GM23248 (cell line): ENCODE measurements around the gene FAM171A1. TPM values are rescaled to one million over a fixed set of nuclear protein-coding genes. Genes with fewer than 3 reads are reported as not detected.

Experiments used
- DNase-seq: peaks from one replicate; pipeline ENCODE4 v3.0.0-alpha.2; 2015
- H2AFZ ChIP-seq: fragments of 200-600 bp; sonication (generic); 2 replicates; pipeline ENCODE4 v1.6.1; 2016; ENCODE audit warnings: antibody characterized with exemption
- H3F3A ChIP-seq: fragments of 200-600 bp; sonication (generic); 2 replicates; pipeline ENCODE4 v1.6.1; 2016; ENCODE audit warnings: mild to moderate bottlenecking, antibody characterized with exemption, mixed run types; ENCODE audit not compliant: insufficient read depth
- H3K27ac ChIP-seq: fragments of 200-600 bp; sonication (generic); 2 replicates; pipeline ENCODE4 v1.5.1; 2016; ENCODE audit warnings: mild to moderate bottlenecking
- H3K27me3 ChIP-seq: fragments of 200-600 bp; sonication (generic); replicated peaks from 2 replicates; pipeline ENCODE4 v1.6.1; 2016; ENCODE audit warnings: mild to moderate bottlenecking; ENCODE audit not compliant: insufficient read depth
- H3K36me3 ChIP-seq: fragments of 200-600 bp; sonication (generic); 2 replicates; pipeline ENCODE4 v1.6.1; 2016; ENCODE audit warnings: low read depth, mild to moderate bottlenecking
- H3K4me1 ChIP-seq: fragments of 200-600 bp; sonication (generic); 2 replicates; pipeline ENCODE4 v1.6.1; 2016; ENCODE audit warnings: mild to moderate bottlenecking; ENCODE audit not compliant: insufficient read depth
- H3K4me2 ChIP-seq: fragments of 200-600 bp; sonication (generic); one replicate; pipeline ENCODE4 v1.6.1; 2016; ENCODE audit warnings: mild to moderate bottlenecking; ENCODE audit not compliant: unreplicated experiment
- H3K4me3 ChIP-seq: fragments of 200-600 bp; sonication (generic); 2 replicates; pipeline ENCODE4 v1.5.1; 2016; ENCODE audit warnings: mild to moderate bottlenecking
- H3K79me2 ChIP-seq: fragments of 200-600 bp; sonication (generic); 2 replicates; pipeline ENCODE4 v1.6.1; 2016; ENCODE audit warnings: mild to moderate bottlenecking; ENCODE audit not compliant: insufficient read depth
- H3K9ac ChIP-seq: fragments of 200-600 bp; sonication (generic); 2 replicates; pipeline ENCODE4 v1.6.1; 2016; ENCODE audit warnings: mild to moderate bottlenecking
- H3K9me2 ChIP-seq: fragments of 200-600 bp; sonication (generic); 2 replicates; pipeline ENCODE4 v1.6.1; 2016; ENCODE audit warnings: mixed run types, mild to moderate bottlenecking, moderate library complexity; ENCODE audit not compliant: insufficient read depth
- H3K9me3 ChIP-seq: fragments of 200-600 bp; sonication (generic); one replicate; pipeline ENCODE4 v1.6.1; 2017; ENCODE audit warnings: low read depth
- H4K20me1 ChIP-seq: fragments of 200-600 bp; sonication (generic); 2 replicates; pipeline ENCODE4 v1.6.0; 2016; ENCODE audit not compliant: insufficient read depth
- EZH2 ChIP-seq: fragments of 200-600 bp; sonication (generic); IDR thresholded peaks from 2 replicates; pipeline ENCODE4 v1.6.1; 2018; ENCODE audit warnings: antibody characterized with exemption, mild to moderate bottlenecking; ENCODE audit not compliant: insufficient read depth, poor library complexity, severe bottlenecking
- EZH2phosphoT487 ChIP-seq: fragments of 200-600 bp; sonication (generic); IDR thresholded peaks from 2 replicates; pipeline ENCODE4 v1.6.1; 2018; ENCODE audit warnings: antibody characterized with exemption, moderate library complexity, mild to moderate bottlenecking, low read depth; ENCODE audit not compliant: insufficient read depth
- WGBS, 2 experiments: methylation state at CpG; one replicate each; pipeline ENCODE4 v1.1.6; 2015 to 2017; ENCODE audit warnings: low lambda C conversion rate in 2 of 2, low coverage in 1 of 2; ENCODE audit errors: missing lambda C conversion rate in 2 of 2; 5-methylcytosine and 5-hydroxymethylcytosine counted together
- in situ Hi-C: fragments of 300-500 bp; cut with MboI; formaldehyde crosslinking; loops from 2 replicates; pipeline ENCODE4 v1.15.0; 2020
- polyA plus RNA-seq: library from polyadenylated mRNA; unstranded; fragments of >200 nt; fragmentation: Nextera tagmentation; extraction: Ambion mirVana; gene quantifications from 2 replicates; pipeline ENCODE4 v1.2.1, GENCODE V29; 2016
- total RNA-seq: library from RNA; depleted of rRNA; stranded (reverse); fragments of >200 nt; shearing (Covaris generic); gene quantifications from 2 replicates; pipeline ENCODE4 v1.2.3, GENCODE V29; 2014

The FAM171A1 gene
- total and polyA plus RNA-seq, 2 experiments from 2014 or later = 11.2 to 25.2 TPM

- Histone ChIP-seq H3K27me3 (no peaks in the 10 kb centered on the region), H3K79me2 (peaks cover 6% of the 10 kb centered on the region; the same call in 1 of the 2 replicates), H4K20me1 (no peaks in the 10 kb centered on the region), H3K27ac (no peak overlapping the region), H3K9me2 (no peaks in the 10 kb centered on the region), H3K36me3 (no peaks in the 10 kb centered on the region), H2AFZ (no peak overlapping the region), H3F3A (no peaks in the 10 kb centered on the region; the same call in 1 of the 2 replicates), H3K9ac (no peak overlapping the region), H3K9me3 (no peaks in the 10 kb centered on the region), H3K4me1 (peaks cover 18% of the 10 kb centered on the region), H3K4me3 (no peak overlapping the region), H3K4me2 (no peak overlapping the region)
- in situ Hi-C loops = no loop called here
- TF ChIP-seq EZH2 (no peak), EZH2phosphoT487 (no peak)
- 97 to 98% methylated on average over 10 of the region's 10 CpGs for WGBS, 2 experiments
- no peak for DNase-seq
Measured at GRCh38 chr10:15225511-15225910, 145.6 kb downstream of the FAM171A1 start.

GRCh38 chr10:15224948-15225347 lies 146.1 kb downstream of the FAM171A1 start:
- H3K9me2 ChIP-seq = no peaks in the 10 kb centered on the region
- H3K9ac ChIP-seq = no peak overlapping the region
- H4K20me1 ChIP-seq = no peaks in the 10 kb centered on the region
- H3K4me2 ChIP-seq = no peak overlapping the region
- H3K27ac ChIP-seq = no peak overlapping the region
- no peak overlapping the region for H3K4me3 ChIP-seq
- in situ Hi-C loops = no loop called here
- no peak overlapping the region for H2AFZ ChIP-seq
- no peak for DNase-seq
- TF ChIP-seq EZH2phosphoT487 (no peak), EZH2 (no peak)
- no peaks in the 10 kb centered on the region for H3K27me3 ChIP-seq
- peaks cover 6% of the 10 kb centered on the region; the same call in 1 of the 2 replicates for H3K79me2 ChIP-seq
- H3K4me1 ChIP-seq = peaks cover 18% of the 10 kb centered on the region
- 89 to 92% methylated on average over 5 of the region's 5 CpGs for WGBS, 2 experiments
- no peaks in the 10 kb centered on the region; the same call in 1 of the 2 replicates for H3F3A ChIP-seq
- no peaks in the 10 kb centered on the region for H3K36me3 ChIP-seq
- H3K9me3 ChIP-seq = no peaks in the 10 kb centered on the region

- no peaks in the 10 kb centered on the region for H3K9me3 ChIP-seq
- no peaks in the 10 kb centered on the region for H3K9me2 ChIP-seq
- H4K20me1 ChIP-seq = no peaks in the 10 kb centered on the region
- TF ChIP-seq EZH2phosphoT487 (no peak), EZH2 (no peak)
- H3K27ac ChIP-seq = no peak overlapping the region
- H3K36me3 ChIP-seq = no peaks in the 10 kb centered on the region
- H3K4me2 ChIP-seq = no peak overlapping the region
- no peak overlapping the region for H3K4me3 ChIP-seq
- peaks cover 18% of the 10 kb centered on the region for H3K4me1 ChIP-seq
- in situ Hi-C loops = no loop called here
- peak; percentile 71 for DNase-seq
- WGBS, 2 experiments = 52 to 60% methylated on average over 6 of the region's 6 CpGs
- H3F3A ChIP-seq = no peaks in the 10 kb centered on the region; the same call in 1 of the 2 replicates
- peaks cover 6% of the 10 kb centered on the region; the same call in 1 of the 2 replicates for H3K79me2 ChIP-seq
- H3K27me3 ChIP-seq = no peaks in the 10 kb centered on the region
- no peak overlapping the region for H2AFZ ChIP-seq
- H3K9ac ChIP-seq = no peak overlapping the region
Measured at GRCh38 chr10:15223174-15223573, 147.9 kb downstream of the FAM171A1 start.

DNA sequence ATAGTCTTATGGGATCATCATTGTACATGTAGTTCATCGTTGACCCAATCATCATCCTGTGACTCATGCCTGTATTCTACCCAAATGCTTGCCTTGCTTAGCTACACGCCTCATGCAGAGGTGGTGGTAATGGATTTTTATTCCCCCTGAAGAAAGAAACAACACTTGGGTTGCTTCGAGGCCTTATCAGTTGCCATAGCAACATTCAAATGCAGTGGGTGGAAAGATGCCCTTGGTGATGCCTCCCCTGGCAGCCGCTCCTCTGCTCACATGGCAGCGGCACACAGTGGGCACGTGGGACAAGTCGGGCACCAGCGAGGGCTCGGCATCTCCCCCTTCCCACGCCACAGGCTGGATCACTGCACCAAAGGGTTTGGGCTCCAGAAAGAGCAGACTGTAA lies 148.6 kb downstream of the FAM171A1 start:
- Histone ChIP-seq H3F3A (no peaks in the 10 kb centered on the region; the same call in 1 of the 2 replicates), H3K9me3 (no peaks in the 10 kb centered on the region), H3K9me2 (no peaks in the 10 kb centered on the region), H3K27me3 (no peaks in the 10 kb centered on the region), H2AFZ (no peak overlapping the region), H3K79me2 (peaks cover 6% of the 10 kb centered on the region; the same call in 1 of the 2 replicates), H3K4me3 (no peak overlapping the region), H3K36me3 (no peaks in the 10 kb centered on the region), H3K9ac (no peak overlapping the region), H4K20me1 (no peaks in the 10 kb centered on the region), H3K4me2 (no peak overlapping the region), H3K4me1 (peaks cover 12% of the 10 kb centered on the region; the same call in 1 of the 2 replicates), H3K27ac (no peak overlapping the region)
- TF ChIP-seq EZH2phosphoT487 (no peak), EZH2 (no peak)
- 94 to 97% methylated on average over 10 of the region's 10 CpGs for WGBS, 2 experiments
- no peak for DNase-seq
- in situ Hi-C loops = no loop called here

DNA sequence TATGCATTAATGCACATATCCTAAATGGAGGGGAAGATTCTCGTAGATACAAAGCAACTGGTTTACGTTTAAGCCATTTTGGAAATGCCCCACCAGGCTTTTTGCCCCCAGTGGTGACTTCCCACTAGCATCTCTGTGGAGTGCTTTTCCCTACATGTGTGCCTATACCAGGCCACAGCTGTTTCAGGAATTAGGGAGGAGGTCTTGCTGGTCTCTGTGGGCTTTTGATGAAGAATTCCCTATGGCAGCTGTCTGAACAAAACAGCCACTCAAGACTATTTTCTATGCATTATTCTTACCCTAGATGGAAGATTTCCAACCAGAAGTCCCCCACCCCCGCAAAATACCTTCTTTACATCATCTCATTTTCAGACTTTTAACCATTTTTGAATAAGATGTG lies 150.6 kb downstream of the FAM171A1 start:
- Histone ChIP-seq H3K36me3 (no peaks in the 10 kb centered on the region), H3K4me2 (no peak overlapping the region), H3K4me1 (peaks cover 8% of the 10 kb centered on the region; the same call in 1 of the 2 replicates), H3F3A (no peaks in the 10 kb centered on the region), H3K4me3 (no peak overlapping the region), H3K9me3 (no peaks in the 10 kb centered on the region), H2AFZ (no peak overlapping the region), H3K9ac (no peak overlapping the region), H3K79me2 (no peaks in the 10 kb centered on the region), H3K27ac (no peak overlapping the region), H4K20me1 (no peaks in the 10 kb centered on the region), H3K9me2 (no peaks in the 10 kb centered on the region), H3K27me3 (no peaks in the 10 kb centered on the region)
- no peak for TF ChIP-seq EZH2phosphoT487
- TF ChIP-seq EZH2 = no peak
- in situ Hi-C loops = no loop called here
- 95 to 96% methylated on average over 3 of the region's 3 CpGs for WGBS, 2 experiments
- no peak for DNase-seq
